Measurements from ENCODE around the gene RFX3. TPM values are rescaled to one million over a fixed set of nuclear protein-coding genes. Genes with fewer than 3 reads are reported as not detected.
A peak's percentile ranks its signal among the peaks of the same experiment; 100 is the strongest.

Gene RFX3
- total and polyA plus RNA-seq, 4 donors: 0.30 to 4.6 (median 1.5) TPM

DNA sequence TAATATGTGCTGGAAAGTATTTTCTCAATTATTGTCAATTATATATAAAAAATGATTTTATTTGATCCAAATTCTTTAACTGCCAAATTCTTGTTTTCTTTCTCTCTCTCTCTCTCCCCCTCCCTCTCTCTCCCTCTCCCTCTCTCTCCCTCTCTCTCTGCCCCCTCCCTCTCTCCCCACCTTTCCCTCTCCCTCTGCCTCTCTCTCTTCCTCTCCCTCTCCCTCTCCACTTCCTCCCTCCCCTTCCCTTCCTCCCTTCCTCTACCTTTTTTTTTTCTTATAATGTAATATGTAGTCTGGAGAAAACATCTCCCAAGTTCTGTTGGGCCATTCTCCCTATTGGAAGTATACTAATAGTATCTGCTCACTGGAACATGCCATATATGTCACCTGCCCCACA lies 6.4 kb upstream of the RFX3 start:
- peaks cover 0 to 9% (median 7%) of the 10 kb centered on the region in 4 donors for H3K4me1 ChIP-seq (ENCODE audit: control insufficient read depth in 4 of 4, insufficient read depth in 4 of 4, low read length in 3 of 4)
- no peak overlapping the region for H3K9ac ChIP-seq (ENCODE audit: low read depth in 1 of 2, low read length in 2 of 2)
- no peak overlapping the region for H3K4me3 ChIP-seq (ENCODE audit: low read depth in 1 of 3, low read length in 3 of 3)
- no peak for DNase-seq (ENCODE audit: low spot score)
- no peaks in the 10 kb centered on the region for H3K36me3 ChIP-seq (ENCODE audit: control insufficient read depth in 4 of 4, insufficient read depth in 3 of 4, low read depth in 1 of 4, low read length in 3 of 4)
- H3K27ac ChIP-seq (ENCODE audit: low read depth in 1 of 2, low read length in 2 of 2): no peak overlapping the region
- H3K9me3 ChIP-seq (ENCODE audit: control insufficient read depth in 4 of 4, low read length in 3 of 4): no peaks in the 10 kb centered on the region
- no peak for TF ChIP-seq FOXA2 (IDR thresholded peaks at IDR 0.05)
- TF ChIP-seq NR2F2 (IDR thresholded peaks at IDR 0.05): no peak
- TF ChIP-seq GABPA (IDR thresholded peaks at IDR 0.05 in 1 of 2, conservative IDR thresholded peaks at IDR 0.05 in 1 of 2): no peak
- no peaks in the 10 kb centered on the region for H3K27me3 ChIP-seq (ENCODE audit: control insufficient read depth in 4 of 4, insufficient read depth in 4 of 4, low read length in 3 of 4)

GRCh38 chr9:3528451-3528850 lies 2.6 kb upstream of the RFX3 start:
- DNase-seq (ENCODE audit: low spot score): no peak
- WGBS: 83% methylated on average over 7 of the region's 7 CpGs
- Histone ChIP-seq H3K4me1 (ENCODE audit: control insufficient read depth in 4 of 4, insufficient read depth in 4 of 4, low read length in 3 of 4) (peaks cover 0 to 18% (median 13%) of the 10 kb centered on the region in 4 donors), H3K9ac (ENCODE audit: low read depth in 1 of 2, low read length in 2 of 2) (no peak overlapping the region), H3K4me3 (ENCODE audit: low read depth in 1 of 3, low read length in 3 of 3) (no peak overlapping the region), H3K36me3 (ENCODE audit: control insufficient read depth in 4 of 4, insufficient read depth in 3 of 4, low read depth in 1 of 4, low read length in 3 of 4) (no peaks in the 10 kb centered on the region), H3K9me3 (ENCODE audit: control insufficient read depth in 4 of 4, low read length in 3 of 4) (no peaks in the 10 kb centered on the region), H3K27me3 (ENCODE audit: control insufficient read depth in 4 of 4, insufficient read depth in 4 of 4, low read length in 3 of 4) (no peaks in the 10 kb centered on the region), H3K27ac (ENCODE audit: low read depth in 1 of 2, low read length in 2 of 2) (no peak overlapping the region)
- TF ChIP-seq JUND (IDR thresholded peaks at IDR 0.05) (peak in 1 of 2 donors; percentile 5), GABPA (IDR thresholded peaks at IDR 0.05 in 1 of 2, conservative IDR thresholded peaks at IDR 0.05 in 1 of 2) (no peak)

GRCh38 chr9:3526997-3527940 lies 1.5 kb upstream of the RFX3 start:
- H3K9ac ChIP-seq (ENCODE audit: low read depth in 1 of 2, low read length in 2 of 2): peak overlapping the region; percentile 65 to 73
- peak overlapping the region; percentile 73 to 85 (median 81) for H3K4me3 ChIP-seq (ENCODE audit: low read depth in 1 of 3, low read length in 3 of 3)
- H3K36me3 ChIP-seq (ENCODE audit: control insufficient read depth in 4 of 4, insufficient read depth in 3 of 4, low read depth in 1 of 4, low read length in 3 of 4): no peaks in the 10 kb centered on the region
- peaks cover 0 to 18% (median 13%) of the 10 kb centered on the region in 4 donors for H3K4me1 ChIP-seq (ENCODE audit: control insufficient read depth in 4 of 4, insufficient read depth in 4 of 4, low read length in 3 of 4)
- no peaks in the 10 kb centered on the region for H3K27me3 ChIP-seq (ENCODE audit: control insufficient read depth in 4 of 4, insufficient read depth in 4 of 4, low read length in 3 of 4)
- H3K9me3 ChIP-seq (ENCODE audit: control insufficient read depth in 4 of 4, low read length in 3 of 4): no peaks in the 10 kb centered on the region
- TF ChIP-seq NR2F2 (IDR thresholded peaks at IDR 0.05) (no peak), HNF4G (IDR thresholded peaks at IDR 0.05) (no peak), CTCF (IDR thresholded peaks at IDR 0.05; ENCODE audit: low read depth, low read length, missing input control) (no peak), HNF4A (conservative IDR thresholded peaks at IDR 0.05) (no peak), ATF3 (IDR thresholded peaks at IDR 0.05) (no peak), GABPA (IDR thresholded peaks at IDR 0.05 in 1 of 2, conservative IDR thresholded peaks at IDR 0.05 in 1 of 2) (no peak), YY1 (IDR thresholded peaks at IDR 0.05) (no peak), FOXA2 (IDR thresholded peaks at IDR 0.05) (no peak), FOXA1 (IDR thresholded peaks at IDR 0.05) (no peak), JUND (IDR thresholded peaks at IDR 0.05) (no peak)
- TF ChIP-seq, protein P1, sequence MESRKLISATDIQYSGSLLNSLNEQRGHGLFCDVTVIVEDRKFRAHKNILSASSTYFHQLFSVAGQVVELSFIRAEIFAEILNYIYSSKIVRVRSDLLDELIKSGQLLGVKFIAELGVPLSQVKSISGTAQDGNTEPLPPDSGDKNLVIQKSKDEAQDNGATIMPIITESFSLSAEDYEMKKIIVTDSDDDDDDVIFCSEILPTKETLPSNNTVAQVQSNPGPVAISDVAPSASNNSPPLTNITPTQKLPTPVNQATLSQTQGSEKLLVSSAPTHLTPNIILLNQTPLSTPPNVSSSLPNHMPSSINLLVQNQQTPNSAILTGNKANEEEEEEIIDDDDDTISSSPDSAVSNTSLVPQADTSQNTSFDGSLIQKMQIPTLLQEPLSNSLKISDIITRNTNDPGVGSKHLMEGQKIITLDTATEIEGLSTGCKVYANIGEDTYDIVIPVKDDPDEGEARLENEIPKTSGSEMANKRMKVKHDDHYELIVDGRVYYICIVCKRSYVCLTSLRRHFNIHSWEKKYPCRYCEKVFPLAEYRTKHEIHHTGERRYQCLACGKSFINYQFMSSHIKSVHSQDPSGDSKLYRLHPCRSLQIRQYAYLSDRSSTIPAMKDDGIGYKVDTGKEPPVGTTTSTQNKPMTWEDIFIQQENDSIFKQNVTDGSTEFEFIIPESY (IDR thresholded peaks at IDR 0.05): no peak
- TF ChIP-seq, protein P2, sequence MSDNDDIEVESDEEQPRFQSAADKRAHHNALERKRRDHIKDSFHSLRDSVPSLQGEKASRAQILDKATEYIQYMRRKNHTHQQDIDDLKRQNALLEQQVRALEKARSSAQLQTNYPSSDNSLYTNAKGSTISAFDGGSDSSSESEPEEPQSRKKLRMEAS (IDR thresholded peaks at IDR 0.05): no peak
- DNase-seq (ENCODE audit: low spot score): no peak
- peak overlapping the region; percentile 99 to 100 for H3K27ac ChIP-seq (ENCODE audit: low read depth in 1 of 2, low read length in 2 of 2)
- WGBS: 14% methylated on average over 19 of the region's 19 CpGs

Data from liver (tissue), 9 donors.